Right atrium auricular region (tissue), 2 donors: ENCODE measurements around the gene TUT4. TPM values are rescaled to one million over a fixed set of nuclear protein-coding genes. Genes with fewer than 3 reads are reported as not detected.

ENCODE experiments used
- DNase-seq: peaks from one replicate; pipeline ENCODE4 v3.0.0-alpha.2; 2019; ENCODE audit warnings: low spot score
- H3K27ac ChIP-seq, 2 donors: fragments of 200-600 bp; sonication (generic); 1 replicate in 1 of 2; 2 replicates in 1 of 2; pipeline ENCODE4 v1.5.1; 2016 to 2019
- H3K27me3 ChIP-seq, 2 donors: fragments of 200-600 bp; sonication (generic); one replicate each; pipeline versions ENCODE4 v1.5.1 to v1.6.0; 2017 to 2019
- H3K36me3 ChIP-seq: fragments of 200-600 bp; sonication (generic); one replicate; pipeline ENCODE4 v1.5.1; 2016
- H3K4me1 ChIP-seq, 2 donors: fragments of 200-600 bp; sonication (generic); one replicate each; pipeline versions ENCODE4 v1.5.1 to v1.6.0; 2017 to 2019
- H3K4me3 ChIP-seq, 2 donors: fragments of 200-600 bp; sonication (generic); 1 replicate in 1 of 2; 2 replicates in 1 of 2; pipeline ENCODE4 v1.5.1; 2017 to 2019; ENCODE audit warnings: mild to moderate bottlenecking in 1 of 2, moderate library complexity in 1 of 2
- H3K9me3 ChIP-seq, 2 donors: fragments of 200-600 bp; sonication (generic); one replicate each; pipeline ENCODE4 v1.5.1; 2019
- CTCF ChIP-seq, 2 donors: fragments of 200-600 bp; sonication (generic); IDR thresholded peaks; one replicate each; pipeline ENCODE4 v1.5.1; 2019; ENCODE audit warnings: antibody characterized with exemption in 2 of 2
- total RNA-seq, 2 donors: library from RNA; depleted of rRNA; stranded (reverse); fragments of >200 nt; gene quantifications; one replicate each; pipeline ENCODE4 v1.1.0, GENCODE V29; 2016

The TUT4 gene
- total RNA-seq, 2 donors from 2014 or later = 27.4 to 33.3 TPM

DNA sequence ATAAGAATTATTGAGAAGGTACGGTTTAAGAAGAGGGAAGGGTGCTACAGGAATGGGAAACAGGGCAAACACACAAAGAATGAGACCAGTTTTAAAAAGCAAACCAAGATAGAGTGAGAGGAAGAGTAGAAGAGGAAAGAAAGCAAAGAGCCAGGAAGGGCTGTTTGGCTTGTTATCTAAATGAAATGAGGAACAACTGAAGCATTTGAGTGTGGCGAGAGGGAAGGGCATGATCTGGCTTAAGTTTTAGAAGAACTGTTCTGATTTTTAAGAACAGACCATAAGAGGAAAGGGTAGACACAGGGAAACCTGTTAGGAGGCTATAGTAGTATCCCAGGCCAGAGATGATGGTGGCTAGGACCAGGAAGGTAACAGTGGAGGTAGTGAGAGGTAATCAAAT lies 73.8 kb downstream of the TUT4 start:
- Histone ChIP-seq H3K36me3 (peaks cover 8% of the 10 kb centered on the region), H3K9me3 (no peaks in the 10 kb centered on the region), H3K27me3 (no peaks in the 10 kb centered on the region), H3K27ac (no peak overlapping the region), H3K4me3 (no peak overlapping the region), H3K4me1 (no peaks in the 10 kb centered on the region)
- TF ChIP-seq CTCF (IDR thresholded peaks at IDR 0.05) = no peak
- no peak for DNase-seq

DNA sequence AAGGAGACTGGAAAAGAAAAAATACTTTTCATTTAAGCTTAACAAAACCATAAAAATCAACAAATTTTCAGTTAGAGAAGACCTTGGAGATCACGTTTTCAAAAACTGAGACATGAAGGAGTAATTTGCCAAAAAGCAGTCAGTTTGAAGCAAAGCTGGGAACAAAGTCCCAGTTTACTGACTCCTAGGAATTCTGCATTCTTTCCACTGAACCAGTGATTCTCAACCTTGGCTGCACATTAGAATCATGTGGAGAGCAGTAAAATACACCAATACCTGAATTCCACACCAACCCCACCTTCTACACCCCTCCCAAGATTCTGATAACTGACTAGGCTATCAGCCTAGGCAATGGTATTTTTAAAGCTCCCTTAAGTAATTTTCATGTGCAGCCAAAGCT lies 75.0 kb downstream of the TUT4 start:
- Histone ChIP-seq H3K27ac (no peak overlapping the region), H3K4me3 (no peak overlapping the region), H3K4me1 (no peaks in the 10 kb centered on the region), H3K36me3 (peaks cover 8% of the 10 kb centered on the region), H3K9me3 (no peaks in the 10 kb centered on the region), H3K27me3 (no peaks in the 10 kb centered on the region)
- no peak for DNase-seq
- no peak for TF ChIP-seq CTCF (IDR thresholded peaks at IDR 0.05)

DNA sequence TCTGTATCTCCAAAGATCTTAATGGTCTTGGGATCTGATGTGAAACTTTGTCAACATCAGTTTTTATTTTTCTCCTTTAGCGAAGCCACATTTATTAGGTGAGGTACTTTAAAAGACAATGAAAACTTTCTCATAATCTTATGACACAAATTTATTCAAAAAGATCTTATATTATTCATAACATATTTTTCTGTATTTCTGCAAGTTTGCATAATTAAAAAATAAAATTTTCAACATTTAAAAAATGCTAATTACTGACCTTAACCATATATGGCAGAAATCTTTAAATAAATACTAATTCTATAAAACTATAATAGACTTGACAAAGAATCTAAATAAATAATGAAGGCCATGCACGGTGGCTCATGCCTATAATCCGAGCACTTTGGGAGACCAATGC lies 75.9 kb downstream of the TUT4 start:
- Histone ChIP-seq H3K36me3 (peaks cover 8% of the 10 kb centered on the region), H3K27me3 (no peaks in the 10 kb centered on the region), H3K4me1 (no peaks in the 10 kb centered on the region), H3K9me3 (no peaks in the 10 kb centered on the region), H3K27ac (no peak overlapping the region), H3K4me3 (no peak overlapping the region)
- no peak for TF ChIP-seq CTCF (IDR thresholded peaks at IDR 0.05)
- DNase-seq = no peak

DNA sequence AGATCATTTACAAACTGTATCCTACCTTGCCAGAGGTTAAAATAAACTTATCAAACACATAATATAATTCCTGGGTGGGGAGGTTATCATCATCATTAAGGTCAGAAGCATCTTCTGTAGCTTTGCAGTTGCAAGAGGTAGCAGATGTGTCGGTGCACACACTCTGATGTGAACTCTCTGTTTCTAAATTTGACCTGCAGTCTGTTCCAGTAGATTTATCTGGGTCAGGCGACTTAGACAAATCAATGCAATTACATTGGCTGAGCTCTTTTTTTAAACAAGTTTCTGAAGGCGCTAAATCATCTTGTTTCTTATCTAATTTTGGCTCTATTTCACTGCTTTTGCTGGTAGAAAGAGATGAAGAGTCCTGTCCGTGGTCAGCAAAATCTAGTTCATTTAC lies 78.1 kb downstream of the TUT4 start:
- no peak overlapping the region for H3K4me3 ChIP-seq
- H3K27me3 ChIP-seq = no peaks in the 10 kb centered on the region
- no peaks in the 10 kb centered on the region for H3K4me1 ChIP-seq
- no peak for DNase-seq
- H3K36me3 ChIP-seq = peaks cover 8% of the 10 kb centered on the region
- no peaks in the 10 kb centered on the region for H3K9me3 ChIP-seq
- no peak for TF ChIP-seq CTCF (IDR thresholded peaks at IDR 0.05)
- H3K27ac ChIP-seq = no peak overlapping the region

DNA sequence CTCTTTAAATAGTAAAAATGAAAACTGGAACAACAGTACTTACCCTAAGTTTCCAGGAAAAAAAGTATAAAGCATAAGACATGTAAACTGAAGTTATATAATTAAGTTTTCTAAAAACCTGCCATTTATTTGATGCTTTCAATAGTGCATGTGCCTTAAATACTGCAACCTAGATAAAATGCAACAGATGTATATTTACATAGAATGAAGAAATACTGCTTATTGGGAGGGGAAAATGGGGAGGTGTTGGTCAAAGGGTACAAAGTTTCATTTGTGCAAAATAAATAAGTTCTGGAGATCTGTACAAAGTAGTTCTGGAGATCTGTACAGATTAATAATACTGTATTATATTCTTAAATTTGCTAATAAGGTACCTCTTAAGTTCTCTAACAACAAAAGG lies 79.9 kb downstream of the TUT4 start:
- H3K36me3 ChIP-seq = peaks cover 8% of the 10 kb centered on the region
- H3K27me3 ChIP-seq = no peaks in the 10 kb centered on the region
- no peak overlapping the region for H3K27ac ChIP-seq
- no peaks in the 10 kb centered on the region for H3K4me1 ChIP-seq
- no peak overlapping the region for H3K4me3 ChIP-seq
- DNase-seq = no peak
- no peaks in the 10 kb centered on the region for H3K9me3 ChIP-seq
- no peak for TF ChIP-seq CTCF (IDR thresholded peaks at IDR 0.05)

- Histone ChIP-seq H3K9me3 (no peaks in the 10 kb centered on the region), H3K36me3 (peaks cover 3% of the 10 kb centered on the region)
Observed at GRCh38 chr1:52472384-52472783, 80.5 kb downstream of the TUT4 start.

More at GRCh38 chr1:52472384-52472783, 80.5 kb downstream of the TUT4 start:
- Histone ChIP-seq H3K27ac (no peak overlapping the region), H3K4me3 (no peak overlapping the region), H3K4me1 (no peaks in the 10 kb centered on the region), H3K27me3 (no peaks in the 10 kb centered on the region)
- no peak for DNase-seq
- no peak for TF ChIP-seq CTCF (IDR thresholded peaks at IDR 0.05)
